GM21529 (cell line): ENCODE results near the gene GNAI1.

Experiments
- ATAC-seq: cut with Tn5 transposase; IDR thresholded peaks from one replicate; pipeline ENCODE4 v1.9.1; 2021; ENCODE audit not compliant: unreplicated experiment

Gene GNAI1

DNA sequence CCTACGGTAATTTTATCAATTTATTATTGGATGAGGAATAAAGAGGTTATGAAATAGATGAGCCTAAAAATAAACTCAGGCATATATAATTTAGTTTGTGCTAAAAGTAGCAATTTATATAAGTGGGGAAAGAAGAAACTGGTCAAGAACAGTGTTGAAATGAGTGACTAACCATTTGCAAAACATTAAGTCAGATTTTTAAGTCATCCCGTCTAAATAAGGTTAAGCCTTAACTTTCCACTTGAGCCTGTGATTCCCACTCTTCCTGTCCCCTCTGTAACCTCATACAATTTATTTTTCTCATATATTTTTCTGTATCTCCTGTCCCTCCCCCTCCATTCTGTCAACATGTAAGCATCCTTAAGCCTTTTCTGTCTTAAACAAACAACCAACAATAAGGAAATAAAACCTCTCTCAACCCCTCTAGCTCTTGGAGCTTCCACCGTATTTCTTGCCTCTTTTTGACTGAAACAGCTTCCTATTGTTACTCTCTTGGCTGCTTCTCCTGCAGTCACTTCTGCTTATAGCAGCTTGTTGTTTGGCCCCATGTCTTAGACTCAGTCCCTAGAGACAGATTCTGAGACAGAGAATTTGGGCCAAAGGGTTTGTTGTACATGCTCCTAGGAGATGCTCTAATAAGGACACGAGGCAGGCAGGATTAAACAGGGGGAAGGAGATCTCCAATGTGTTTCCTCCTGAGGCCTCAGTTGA lies 109.7 kb downstream of the GNAI1 start:
- ATAC-seq: no peak

DNA sequence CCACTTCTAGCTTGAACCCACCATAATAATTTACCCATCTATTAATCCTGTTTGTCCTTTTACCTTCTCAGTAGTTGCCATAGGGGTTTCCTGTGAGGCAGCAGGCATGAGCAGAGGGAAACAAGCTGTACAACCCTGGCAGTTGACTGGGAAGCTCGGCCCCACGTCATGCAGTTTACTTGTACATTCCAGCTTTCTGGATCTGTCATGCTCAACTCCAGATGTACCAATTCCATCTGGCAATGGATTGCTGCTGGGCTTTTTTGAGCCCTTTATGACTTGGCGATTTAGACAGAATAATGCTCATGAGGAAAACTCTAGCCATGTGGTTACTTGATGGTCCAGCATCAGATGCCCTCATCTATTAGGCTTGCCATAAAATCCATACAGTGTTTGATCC lies 112.5 kb downstream of the GNAI1 start:
- ATAC-seq: no peak

DNA sequence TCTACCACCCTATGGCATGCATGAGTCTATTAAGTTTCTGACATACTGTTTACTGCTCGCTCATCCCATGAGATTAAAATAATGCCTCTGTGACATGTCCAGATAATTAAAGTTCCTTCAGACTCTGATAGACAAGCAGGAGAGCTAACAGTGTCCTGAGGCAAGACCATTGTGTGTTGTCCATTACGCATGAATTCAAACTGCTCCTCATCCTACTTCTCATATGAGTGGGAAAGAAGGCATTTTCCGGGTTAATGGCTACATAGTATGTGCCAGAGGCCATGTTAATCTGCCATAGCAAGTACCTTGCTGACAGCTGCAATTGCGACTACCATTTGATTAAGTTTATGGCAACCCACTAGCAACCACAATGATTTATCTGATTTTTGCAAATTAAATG lies 113.3 kb downstream of the GNAI1 start:
- no peak for ATAC-seq

DNA sequence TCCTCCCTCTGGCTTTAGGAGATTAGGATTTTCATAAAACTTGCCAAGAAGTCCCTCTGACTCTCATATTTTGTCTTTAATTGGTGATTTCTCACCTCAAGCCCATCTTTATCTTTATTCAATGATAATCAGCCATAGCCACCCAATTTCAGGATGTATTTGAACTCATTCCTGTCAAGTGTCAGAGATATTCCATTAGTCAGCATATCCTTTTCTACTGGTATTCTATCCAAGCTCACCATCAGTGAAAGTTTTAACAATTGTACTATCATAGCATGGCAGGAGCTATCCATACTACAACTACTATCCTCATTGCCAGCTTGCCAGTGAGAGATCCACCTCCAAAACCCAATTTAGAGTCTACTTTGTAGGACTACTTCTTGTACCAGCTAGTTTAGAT lies 114.6 kb downstream of the GNAI1 start:
- ATAC-seq: no peak

DNA sequence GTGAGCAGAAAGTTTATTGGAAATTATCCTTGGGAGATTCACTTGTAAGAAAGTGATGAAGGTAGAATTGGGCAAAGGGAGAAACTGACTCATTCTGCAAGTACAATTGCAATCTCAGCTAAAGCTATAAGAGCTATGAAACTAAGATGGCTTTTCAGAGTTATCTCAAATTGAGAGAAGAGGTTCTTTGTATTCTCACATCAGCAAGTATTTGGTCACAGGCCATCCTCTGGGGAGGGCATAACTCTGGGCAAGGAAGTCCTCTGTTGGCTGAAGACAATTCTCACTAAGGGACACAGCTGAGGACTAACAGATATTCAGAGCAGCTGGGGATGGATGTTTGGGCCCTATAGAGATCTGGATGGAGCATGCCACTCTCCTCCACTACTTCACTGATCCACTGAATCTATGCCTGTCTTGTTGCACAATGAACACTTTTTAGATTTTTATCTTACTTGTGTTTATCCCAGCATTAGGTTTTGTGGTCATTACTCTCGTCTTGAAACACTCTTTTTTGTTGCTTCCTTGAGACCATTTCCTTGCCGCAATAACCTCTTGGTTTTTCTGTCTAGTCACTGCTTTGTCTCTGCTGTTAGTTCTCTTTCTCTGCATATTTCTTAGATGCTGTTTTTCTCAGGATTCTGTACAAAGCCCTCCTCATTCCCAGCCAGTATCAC lies 115.1 kb downstream of the GNAI1 start:
- ATAC-seq: no peak

DNA sequence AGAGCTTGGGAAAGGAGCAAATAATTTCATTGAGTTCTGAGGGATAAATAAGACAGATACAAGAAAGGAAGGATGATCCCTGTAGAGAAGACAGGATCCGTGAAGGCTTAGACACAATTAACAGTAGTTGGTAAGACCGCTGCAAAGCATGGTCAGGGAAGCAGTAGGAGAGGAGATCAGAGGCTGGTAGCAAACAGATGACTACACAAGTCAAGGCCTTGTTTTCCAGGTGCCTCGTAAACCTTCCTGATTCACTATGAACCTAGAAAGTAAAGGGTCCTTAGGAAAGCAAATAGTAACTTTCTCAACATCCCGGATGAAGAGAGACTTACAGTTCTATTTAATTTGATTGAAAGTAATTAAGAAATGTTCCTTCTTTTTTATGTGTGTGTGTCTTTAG lies 118.6 kb downstream of the GNAI1 start:
- ATAC-seq: no peak

DNA sequence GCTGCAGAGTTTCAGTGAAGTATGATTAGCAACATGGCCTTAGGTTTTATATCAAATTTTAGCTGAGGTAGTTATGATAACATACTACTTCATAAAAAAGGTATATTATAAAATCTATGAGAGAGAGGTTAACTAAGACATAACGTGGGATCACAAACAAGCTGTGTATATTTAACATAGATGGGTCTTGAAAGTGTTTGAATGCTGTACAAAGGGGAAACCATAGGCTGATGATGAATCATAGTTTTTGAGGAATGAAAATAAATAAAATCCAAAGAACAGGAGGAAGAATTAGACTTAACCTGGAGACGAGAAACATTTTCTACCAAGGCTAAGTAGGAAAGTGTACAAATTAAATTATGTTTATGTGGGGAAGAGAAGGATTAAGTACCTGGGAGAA lies 119.0 kb downstream of the GNAI1 start:
- no peak for ATAC-seq

DNA sequence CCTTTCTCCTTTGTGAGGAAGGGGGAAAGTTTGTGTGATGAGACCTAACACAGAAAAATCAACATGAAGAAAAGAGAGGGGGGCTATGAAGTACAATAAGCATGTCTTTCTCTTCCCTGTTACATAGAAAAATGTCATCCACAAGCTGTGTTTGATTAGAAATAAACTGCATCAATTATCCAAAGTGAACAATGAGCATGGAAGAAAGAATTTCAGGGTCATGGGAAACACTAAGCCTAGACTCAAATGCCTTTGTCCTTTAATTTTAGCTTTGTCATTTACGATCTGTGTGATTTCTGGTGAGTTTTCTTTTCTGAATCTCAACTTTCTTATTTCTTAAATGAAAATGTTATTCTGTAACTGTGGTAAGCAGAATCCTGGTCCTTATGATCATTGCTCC lies 121.0 kb downstream of the GNAI1 start:
- no peak for ATAC-seq

DNA sequence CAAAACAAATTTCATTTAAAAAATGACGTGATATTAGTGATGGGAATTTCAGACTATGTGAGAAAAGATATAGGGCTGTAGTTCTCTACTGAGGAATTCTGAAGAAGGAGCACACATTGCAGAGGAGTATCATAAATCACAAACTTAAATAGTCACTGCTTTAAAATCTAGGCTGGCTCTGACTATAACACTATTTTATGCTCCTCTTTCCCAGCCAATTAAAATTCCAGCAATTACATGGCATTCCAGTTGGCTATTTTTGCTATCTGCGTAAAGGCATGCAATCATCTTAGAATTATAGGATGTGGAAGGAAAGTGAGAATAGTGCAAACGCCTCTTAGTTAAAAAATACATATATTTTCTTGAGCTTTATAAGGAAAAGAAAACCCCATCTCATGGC lies 123.1 kb downstream of the GNAI1 start:
- no peak for ATAC-seq

DNA sequence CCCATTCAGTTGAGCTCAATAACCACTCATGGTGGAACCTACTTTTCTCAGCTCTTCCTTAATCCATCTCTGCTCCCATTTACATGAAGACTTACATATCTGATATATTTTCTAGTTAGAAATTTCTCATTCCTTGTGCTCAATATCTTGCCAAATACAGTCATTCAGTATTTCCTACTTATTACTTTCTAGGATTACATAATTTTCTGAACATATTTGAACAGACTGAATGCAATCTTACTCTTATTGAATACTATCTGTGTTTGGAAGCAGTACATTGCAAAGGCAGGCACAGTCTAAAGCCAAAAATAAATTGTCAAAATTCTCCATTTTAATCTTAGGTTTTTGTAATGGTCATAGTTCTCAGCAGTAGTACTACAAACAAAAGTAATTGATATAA lies 126.0 kb downstream of the GNAI1 start:
- ATAC-seq: no peak

DNA sequence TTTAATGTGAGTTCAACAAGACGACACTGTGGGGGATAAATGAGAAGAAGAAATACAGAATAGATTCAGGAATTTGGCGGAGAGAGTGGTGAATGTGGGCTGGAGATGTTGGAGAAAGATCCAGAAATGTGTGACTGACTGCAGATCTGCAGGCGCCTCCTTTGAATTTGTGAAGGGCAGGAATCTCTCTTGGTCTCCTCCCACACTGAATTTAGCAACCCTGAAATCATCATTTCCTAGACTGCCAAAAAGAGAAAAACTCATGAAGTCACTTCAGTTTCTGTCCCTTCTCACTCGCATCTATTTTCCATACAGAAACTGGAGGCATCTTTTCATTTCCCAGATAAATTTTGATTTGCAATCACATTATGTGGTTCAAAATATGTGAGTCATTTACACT lies 128.7 kb downstream of the GNAI1 start:
- ATAC-seq: no peak

DNA sequence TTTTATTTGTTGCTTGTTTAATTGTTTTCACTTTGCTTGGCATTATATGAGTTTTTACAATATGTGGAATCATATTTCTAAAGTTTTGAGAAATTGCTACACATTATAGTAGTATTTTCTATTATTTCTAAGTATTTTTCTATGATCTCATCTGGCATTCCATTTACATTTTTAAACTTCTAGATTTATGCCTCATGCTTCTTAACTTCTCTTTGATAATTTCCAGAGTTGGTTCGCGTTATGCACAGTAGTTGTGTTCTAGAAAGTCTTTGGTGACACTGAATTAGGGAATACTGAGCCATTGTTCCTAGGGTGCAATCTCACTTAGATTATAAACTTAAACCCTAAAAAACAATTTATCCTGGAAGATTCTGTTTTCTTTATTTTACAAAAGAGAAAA lies 129.2 kb downstream of the GNAI1 start:
- ATAC-seq: no peak

DNA sequence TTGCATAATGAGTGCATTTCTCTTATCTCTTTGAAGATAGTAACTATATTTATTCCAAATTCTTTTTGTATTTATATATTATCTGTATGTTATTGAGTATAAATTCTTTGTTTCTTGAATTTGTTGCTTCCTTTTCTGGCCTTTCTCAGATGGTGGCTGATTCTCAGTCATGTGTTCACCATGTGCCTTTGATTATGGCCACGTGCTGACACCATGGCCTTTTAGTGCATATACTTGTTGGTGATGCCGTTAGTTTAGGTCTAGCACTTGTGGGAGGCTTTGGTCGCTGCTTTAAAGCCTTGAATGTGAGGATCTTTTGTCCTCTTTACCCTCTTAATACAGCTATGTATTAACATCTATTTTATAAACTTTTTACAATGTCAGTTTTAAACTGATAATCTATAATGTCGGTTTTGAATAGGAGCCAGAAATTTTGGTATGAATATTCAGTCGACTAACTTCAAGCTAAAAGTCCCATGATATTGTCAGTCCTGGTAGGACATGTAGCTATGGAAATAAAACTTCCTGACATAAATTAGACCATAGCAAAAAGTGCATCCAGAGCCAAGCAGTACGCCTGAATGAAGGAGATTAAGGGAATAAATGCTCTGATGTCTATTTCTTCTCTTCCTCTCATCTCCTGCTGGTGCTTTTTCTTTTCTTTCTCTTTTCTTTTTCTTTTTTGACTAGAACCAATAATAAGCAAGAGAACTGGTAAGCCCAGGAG lies 130.3 kb downstream of the GNAI1 start:
- no peak for ATAC-seq

DNA sequence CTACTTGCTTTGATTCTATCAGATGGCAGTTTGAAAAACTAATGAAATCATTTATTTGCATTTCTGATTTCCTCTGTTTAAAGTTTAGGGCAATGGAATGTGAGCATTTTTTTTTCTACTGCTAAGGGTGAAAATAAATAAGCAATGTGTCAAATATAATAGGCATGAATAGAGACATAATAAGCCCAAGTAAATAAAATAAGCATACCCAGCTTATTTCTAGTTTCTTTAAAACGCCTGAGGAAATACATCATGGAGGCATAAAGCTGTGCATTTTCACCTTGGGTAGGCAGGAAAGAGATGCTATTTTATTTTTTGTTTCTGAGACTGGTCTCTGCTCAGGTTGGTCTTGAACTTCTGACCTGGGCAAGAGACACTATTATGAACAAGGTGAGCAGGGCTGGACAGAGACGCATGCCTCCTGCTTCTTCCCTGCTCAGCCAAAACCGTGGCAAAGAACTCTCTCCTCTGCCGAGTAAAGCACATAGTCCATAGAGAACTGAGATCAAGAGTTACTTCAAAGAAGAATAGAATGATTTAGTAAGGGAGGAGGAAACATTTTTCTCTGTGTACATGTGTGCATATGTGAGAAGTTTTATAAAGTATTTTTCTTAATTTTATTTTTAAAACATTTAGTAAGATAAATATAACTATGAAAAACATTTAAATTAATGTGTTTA lies 138.1 kb downstream of the GNAI1 start:
- ATAC-seq: no peak

DNA sequence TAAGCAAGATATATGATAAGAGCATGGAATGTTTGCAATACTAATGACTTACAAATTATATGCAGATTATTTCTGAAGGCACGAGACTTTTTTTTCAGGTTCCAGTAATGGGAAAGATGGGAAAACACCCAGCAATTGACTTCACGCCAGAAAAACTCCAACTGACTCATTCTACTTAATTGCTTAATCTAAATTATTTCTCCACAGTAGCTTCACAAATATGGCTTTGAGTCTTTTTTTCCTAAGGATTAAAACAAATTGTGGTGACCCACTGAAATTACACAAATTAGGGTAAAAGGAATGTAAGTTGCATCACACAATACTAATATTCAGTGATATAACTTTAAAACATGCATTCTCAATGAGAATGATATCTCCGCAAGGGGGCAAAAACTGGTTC lies 138.7 kb downstream of the GNAI1 start:
- no peak for ATAC-seq

DNA sequence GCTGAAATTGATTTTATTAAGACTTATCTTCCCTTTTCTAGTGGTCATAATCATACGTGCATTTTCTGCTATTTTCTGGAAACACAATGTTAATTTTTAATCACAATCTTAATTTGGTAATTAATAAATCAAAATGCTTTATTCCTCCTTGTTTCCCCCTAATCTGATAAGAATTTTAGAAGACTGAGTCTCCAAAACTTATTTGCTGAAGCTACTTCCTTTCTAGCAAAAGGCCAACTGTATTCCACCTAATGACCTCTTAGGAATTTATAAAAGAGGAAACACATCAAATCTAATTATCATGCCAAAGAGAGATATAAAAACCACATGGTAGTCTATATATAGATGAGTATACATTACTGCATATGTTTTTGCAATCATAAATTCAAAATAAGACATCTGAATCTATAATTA lies 140.6 kb downstream of the GNAI1 start:
- ATAC-seq: no peak
